Measurements from ENCODE around the gene MAGI1.
"Not testable (repeated sequence)": the region's sequence is repeated elsewhere in the genome, so short reads cannot be mapped to it uniquely, and the experiment has no call there.

The MAGI1 gene

GRCh38 chr3:65642883-65643282 is 395.8 kb downstream of the MAGI1 start:
- in situ Hi-C loops (cut with MboI; ENCODE audit: low sequenced_read_pairs), result no loop called here

GRCh38 chr3:65641777-65642176 is 396.9 kb downstream of the MAGI1 start:
- in situ Hi-C loops (cut with MboI; ENCODE audit: low sequenced_read_pairs), result no loop called here

GRCh38 chr3:65641045-65641444 is 397.7 kb downstream of the MAGI1 start:
- in situ Hi-C loops (cut with MboI; ENCODE audit: low sequenced_read_pairs), result no loop called here

- in situ Hi-C loops (cut with MboI; ENCODE audit: low sequenced_read_pairs), result no loop called here
Measured at GRCh38 chr3:65639444-65639843, 399.3 kb downstream of the MAGI1 start.

GRCh38 chr3:65638301-65638700 is 400.4 kb downstream of the MAGI1 start:
- in situ Hi-C loops (cut with MboI; ENCODE audit: low sequenced_read_pairs), result no loop called here

- in situ Hi-C loops (cut with MboI; ENCODE audit: low sequenced_read_pairs), result no loop called here
Measured at GRCh38 chr3:65636326-65636725, 402.4 kb downstream of the MAGI1 start.

- in situ Hi-C loops (cut with MboI; ENCODE audit: low sequenced_read_pairs), result no loop called here
Measured at GRCh38 chr3:65635657-65636056, 403.1 kb downstream of the MAGI1 start.

- in situ Hi-C loops (cut with MboI; ENCODE audit: low sequenced_read_pairs), result no loop called here
Measured at GRCh38 chr3:65633018-65633638, 405.6 kb downstream of the MAGI1 start.

GRCh38 chr3:65632414-65632813 is 406.3 kb downstream of the MAGI1 start:
- in situ Hi-C loops (cut with MboI; ENCODE audit: low sequenced_read_pairs), result no loop called here

GRCh38 chr3:65628978-65629377 is 409.7 kb downstream of the MAGI1 start:
- in situ Hi-C loops (cut with MboI; ENCODE audit: low sequenced_read_pairs), result no loop called here

GRCh38 chr3:65627062-65627461 is 411.7 kb downstream of the MAGI1 start:
- in situ Hi-C loops (cut with MboI; ENCODE audit: low sequenced_read_pairs), result no loop called here

- in situ Hi-C loops (cut with MboI; ENCODE audit: low sequenced_read_pairs), result no loop called here
Measured at GRCh38 chr3:65625305-65625704, 413.4 kb downstream of the MAGI1 start.

GRCh38 chr3:65623362-65623761 is 415.4 kb downstream of the MAGI1 start:
- in situ Hi-C loops (cut with MboI; ENCODE audit: low sequenced_read_pairs), result no loop called here

- in situ Hi-C loops (cut with MboI; ENCODE audit: low sequenced_read_pairs), result no loop called here
Measured at GRCh38 chr3:65619888-65620287, 418.8 kb downstream of the MAGI1 start.

GRCh38 chr3:65619451-65619881 is 419.3 kb downstream of the MAGI1 start:
- in situ Hi-C loops (cut with MboI; ENCODE audit: low sequenced_read_pairs), result no loop called here

- in situ Hi-C loops (cut with MboI; ENCODE audit: low sequenced_read_pairs), result no loop called here
Measured at GRCh38 chr3:65618599-65618998, 420.1 kb downstream of the MAGI1 start.

GRCh38 chr3:65617787-65618186 is 420.9 kb downstream of the MAGI1 start:
- in situ Hi-C loops (cut with MboI; ENCODE audit: low sequenced_read_pairs), result no loop called here

- in situ Hi-C loops (cut with MboI; ENCODE audit: low sequenced_read_pairs), result no loop called here
Measured at GRCh38 chr3:65617209-65617608, 421.5 kb downstream of the MAGI1 start.

GRCh38 chr3:65616563-65616962 is 422.2 kb downstream of the MAGI1 start:
- in situ Hi-C loops (cut with MboI; ENCODE audit: low sequenced_read_pairs), result no loop called here

- in situ Hi-C loops (cut with MboI; ENCODE audit: low sequenced_read_pairs), result no loop called here
Measured at GRCh38 chr3:65615329-65615728, 423.4 kb downstream of the MAGI1 start.

GRCh38 chr3:65614585-65614984 is 424.1 kb downstream of the MAGI1 start:
- in situ Hi-C loops (cut with MboI; ENCODE audit: low sequenced_read_pairs), result no loop called here

- in situ Hi-C loops (cut with MboI; ENCODE audit: low sequenced_read_pairs), result not testable (repeated sequence)
Measured at GRCh38 chr3:65607965-65608460, 430.7 kb downstream of the MAGI1 start.

- in situ Hi-C loops (cut with MboI; ENCODE audit: low sequenced_read_pairs), result no loop called here
Measured at GRCh38 chr3:65607101-65607500, 431.6 kb downstream of the MAGI1 start.

All from HL-60/S4 treated with phorbol 12-myristate 13-acetate at 8.2 ng/mL for 4 days and 3 days (cell line).